CD4-positive, CD25-positive, alpha-beta regulatory T cell (primary cell): ENCODE data around the gene C6orf89. TPM values are rescaled to one million over a fixed set of nuclear protein-coding genes. Genes with fewer than 3 reads are reported as not detected.

Experiments
- ATAC-seq, 2 donors: fragments of 150-1000 bp; cut with Tn5 transposase; one replicate each; pipeline ENCODE4 v1.10.0; 2021; ENCODE audit warnings: low read depth in 2 of 2, moderate number of reproducible peaks in 2 of 2, moderate library complexity in 1 of 2
- DNase-seq, 3 donors: peaks; one replicate each; pipeline versions ENCODE4 v3.0.0 to v3.0.0-alpha.2; 2012 to 2022; ENCODE audit warnings: mixed read lengths in 1 of 3
- H3K27ac ChIP-seq: one replicate; pipeline ENCODE4 v1.7.0; 2013; ENCODE audit warnings: mild to moderate bottlenecking, low read length; ENCODE audit not compliant: insufficient read depth, poor library complexity, severe bottlenecking
- H3K27me3 ChIP-seq: one replicate; pipeline ENCODE4 v1.7.0; 2013; ENCODE audit warnings: low read length; ENCODE audit not compliant: control insufficient read depth, insufficient read depth
- H3K36me3 ChIP-seq: one replicate; pipeline ENCODE4 v1.7.0; 2013; ENCODE audit warnings: mild to moderate bottlenecking, low read length, moderate library complexity; ENCODE audit not compliant: control insufficient read depth, insufficient read depth
- H3K4me1 ChIP-seq: 2 replicates; pipeline ENCODE4 v1.7.0; 2013; ENCODE audit warnings: mild to moderate bottlenecking, low read length; ENCODE audit not compliant: insufficient read depth, control insufficient read depth, poor library complexity, severe bottlenecking
- H3K4me3 ChIP-seq: one replicate; pipeline ENCODE4 v1.7.0; 2013; ENCODE audit warnings: low read depth, mild to moderate bottlenecking, low read length, moderate library complexity
- H3K9me3 ChIP-seq, 2 experiments: 1 replicate in 1 of 2; 2 replicates in 1 of 2; pipeline ENCODE4 v1.7.0; 2013; ENCODE audit warnings: low read length in 2 of 2, mild to moderate bottlenecking in 1 of 2, moderate library complexity in 1 of 2; ENCODE audit not compliant: control insufficient read depth in 2 of 2
- H3K27ac Mint-ChIP-seq, 3 donors: one replicate each; pipeline ENCODE4 v1.8.0; 2020 to 2022; ENCODE audit warnings: mild to moderate bottlenecking in 3 of 3, mixed read lengths in 3 of 3, moderate library complexity in 2 of 3
- H3K27me3 Mint-ChIP-seq: one replicate; pipeline ENCODE4 v1.8.0; 2022; ENCODE audit warnings: mild to moderate bottlenecking, mixed read lengths
- H3K36me3 Mint-ChIP-seq: one replicate; pipeline ENCODE4 v1.8.0; 2020; ENCODE audit warnings: mixed read lengths
- H3K4me1 Mint-ChIP-seq, 4 donors: one replicate each; pipeline ENCODE4 v1.8.0; 2020 to 2022; ENCODE audit warnings: mixed read lengths in 4 of 4, mild to moderate bottlenecking in 1 of 4
- H3K4me3 Mint-ChIP-seq, 4 donors: one replicate each; pipeline ENCODE4 v1.8.0; 2020 to 2022; ENCODE audit warnings: mild to moderate bottlenecking in 4 of 4, mixed read lengths in 4 of 4, moderate library complexity in 3 of 4
- H3K9me3 Mint-ChIP-seq, 7 donors: one replicate each; pipeline ENCODE4 v1.8.0; 2020 to 2022; ENCODE audit warnings: mixed read lengths in 7 of 7, mild to moderate bottlenecking in 3 of 7, moderate library complexity in 2 of 7
- polyA plus RNA-seq, 4 donors: library from polyadenylated mRNA; unstranded; fragments of 300-500 nt; fragmentation: Illumina TruSeq; gene quantifications; one replicate each; pipeline ENCODE4 v1.2.3, GENCODE V29; 2021
- total RNA-seq: library from RNA; stranded (reverse); gene quantifications from one replicate; pipeline ENCODE4 v1.2.3, GENCODE V29; 2022

Gene C6orf89
- total and polyA plus RNA-seq, 5 donors from 2014 or later, result 33.8 to 49.1 (median 42.8) TPM

GRCh38 chr6:36865835-36866234 lies 19.9 kb upstream of the C6orf89 start:
- Histone ChIP-seq H3K27me3 (no peaks in the 10 kb centered on the region), H3K4me3 (peak overlapping the region; percentile 41), H3K36me3 (peaks cover 25% of the 10 kb centered on the region), H3K27ac (peak overlapping the region; percentile 51), H3K4me1 (peaks cover 23% of the 10 kb centered on the region), H3K9me3 (no peaks in the 10 kb centered on the region)
- Mint-ChIP-seq H3K4me1 (peaks cover 24 to 67% (median 59%) of the 10 kb centered on the region in 4 donors), H3K27ac (peak overlapping the region; percentile 62 to 92 (median 88)), H3K36me3 (peaks cover 52% of the 10 kb centered on the region), H3K27me3 (no peaks in the 10 kb centered on the region), H3K9me3 (no peaks in the 10 kb centered on the region), H3K4me3 (peak overlapping the region; percentile 60 to 82 (median 64))
- DNase-seq (peak in 2 of 3 donors; percentile 51 to 76), ATAC-seq (peak; percentile 94 to 98)

- Mint-ChIP-seq H3K9me3 (no peaks in the 10 kb centered on the region), H3K4me1 (peaks cover 23 to 75% (median 62%) of the 10 kb centered on the region in 4 donors), H3K4me3 (peak overlapping the region in 2 of 4 donors; percentile 41 to 64), H3K36me3 (peaks cover 56% of the 10 kb centered on the region), H3K27me3 (no peaks in the 10 kb centered on the region), H3K27ac (peak overlapping the region in 2 of 3 donors; percentile 26 to 92)
- Histone ChIP-seq H3K27me3 (no peaks in the 10 kb centered on the region), H3K27ac (no peak overlapping the region), H3K4me1 (peaks cover 23% of the 10 kb centered on the region), H3K9me3 (no peaks in the 10 kb centered on the region), H3K36me3 (peaks cover 27% of the 10 kb centered on the region), H3K4me3 (no peak overlapping the region)
- ATAC-seq, result no peak
- DNase-seq, result no peak
Measured at GRCh38 chr6:36867471-36868224, 18.1 kb upstream of the C6orf89 start.

- H3K27me3 Mint-ChIP-seq, result peaks cover 5% of the 10 kb centered on the region
- no peak overlapping the region for H3K27ac ChIP-seq
- peaks cover 31% of the 10 kb centered on the region for H3K36me3 Mint-ChIP-seq
- peaks cover 25 to 69% (median 50%) of the 10 kb centered on the region in 4 donors for H3K4me1 Mint-ChIP-seq
- H3K4me1 ChIP-seq, result peaks cover 19% of the 10 kb centered on the region
- H3K4me3 ChIP-seq, result no peak overlapping the region
- H3K36me3 ChIP-seq, result peaks cover 18% of the 10 kb centered on the region
- no peaks in the 10 kb centered on the region for H3K27me3 ChIP-seq
- DNase-seq (no peak), ATAC-seq (no peak)
- H3K9me3 Mint-ChIP-seq, result no peaks in the 10 kb centered on the region
- no peaks in the 10 kb centered on the region for H3K9me3 ChIP-seq
- peak overlapping the region in 1 of 4 donors; percentile 65 for H3K4me3 Mint-ChIP-seq
- no peak overlapping the region for H3K27ac Mint-ChIP-seq
Measured at GRCh38 chr6:36871686-36872085, 14.1 kb upstream of the C6orf89 start.

GRCh38 chr6:36873115-36873514 lies 12.6 kb upstream of the C6orf89 start:
- H3K4me1 Mint-ChIP-seq, result peaks cover 19 to 54% (median 39%) of the 10 kb centered on the region in 4 donors
- H3K27ac Mint-ChIP-seq, result peak overlapping the region in 1 of 3 donors; percentile 98

GRCh38 chr6:36873612-36874442 lies 11.9 kb upstream of the C6orf89 start:
- Mint-ChIP-seq H3K27me3 (peaks cover 14% of the 10 kb centered on the region), H3K27ac (peak overlapping the region; percentile 83 to 100 (median 98)), H3K36me3 (peaks cover 18% of the 10 kb centered on the region), H3K4me1 (peaks cover 17 to 51% (median 35%) of the 10 kb centered on the region in 4 donors), H3K9me3 (no peaks in the 10 kb centered on the region), H3K4me3 (peak overlapping the region; percentile 91 to 99 (median 96))
- DNase-seq (peak in 1 of 3 donors; percentile 46), ATAC-seq (no peak)
- H3K27ac ChIP-seq, result peak overlapping the region; percentile 75
- peaks cover 14% of the 10 kb centered on the region for H3K4me1 ChIP-seq
- peaks cover 16% of the 10 kb centered on the region for H3K36me3 ChIP-seq
- H3K4me3 ChIP-seq, result peak overlapping the region; percentile 99
- H3K27me3 ChIP-seq, result no peaks in the 10 kb centered on the region
- no peaks in the 10 kb centered on the region for H3K9me3 ChIP-seq

More at GRCh38 chr6:36873115-36873514, 12.6 kb upstream of the C6orf89 start:
- Mint-ChIP-seq H3K36me3 (peaks cover 20% of the 10 kb centered on the region), H3K27me3 (peaks cover 9% of the 10 kb centered on the region), H3K4me3 (peak overlapping the region; percentile 91 to 99 (median 96)), H3K9me3 (no peaks in the 10 kb centered on the region)
- Histone ChIP-seq H3K4me1 (peaks cover 14% of the 10 kb centered on the region), H3K9me3 (no peaks in the 10 kb centered on the region), H3K27ac (no peak overlapping the region), H3K4me3 (peak overlapping the region; percentile 99), H3K27me3 (no peaks in the 10 kb centered on the region), H3K36me3 (peaks cover 16% of the 10 kb centered on the region)
- DNase-seq (no peak), ATAC-seq (no peak)

- Histone ChIP-seq H3K27me3 (no peaks in the 10 kb centered on the region), H3K4me1 (peaks cover 14% of the 10 kb centered on the region), H3K9me3 (no peaks in the 10 kb centered on the region), H3K27ac (peak within 1 kb of the TSS; percentile 75), H3K36me3 (peaks cover 11% of the 10 kb centered on the region), H3K4me3 (peak within 1 kb of the TSS; percentile 99)
- H3K27me3 Mint-ChIP-seq, result peaks cover 14% of the 10 kb centered on the region
- H3K36me3 Mint-ChIP-seq, result peaks cover 18% of the 10 kb centered on the region
- peaks cover 17 to 48% (median 35%) of the 10 kb centered on the region in 4 donors for H3K4me1 Mint-ChIP-seq
- peak within 1 kb of the TSS; percentile 98 to 100 (median 99) for H3K27ac Mint-ChIP-seq
- DNase-seq, result peak; percentile 81 to 93 (median 92)
- peak; percentile 91 for ATAC-seq
- no peaks in the 10 kb centered on the region for H3K9me3 Mint-ChIP-seq
- H3K4me3 Mint-ChIP-seq, result peak within 1 kb of the TSS; percentile 95 to 99 (median 96)
Measured at GRCh38 chr6:36874443-36875249, 11.1 kb upstream of the C6orf89 start, which contains the start of gene PPIL1. TSS of gene PPIL1 (minus strand) at chr6:36874803. CDS start at chr6:36874772, 31 bp downstream.

GRCh38 chr6:36875250-36875633 lies 10.5 kb upstream of the C6orf89 start:
- peak overlapping the region; percentile 98 to 100 (median 99) for H3K27ac Mint-ChIP-seq
- peak overlapping the region; percentile 75 for H3K27ac ChIP-seq
- H3K36me3 Mint-ChIP-seq, result peaks cover 13% of the 10 kb centered on the region
- H3K27me3 ChIP-seq, result no peaks in the 10 kb centered on the region
- ATAC-seq, result no peak
- H3K27me3 Mint-ChIP-seq, result peaks cover 14% of the 10 kb centered on the region
- H3K4me1 Mint-ChIP-seq, result peaks cover 17 to 46% (median 31%) of the 10 kb centered on the region in 4 donors
- peak overlapping the region; percentile 99 for H3K4me3 ChIP-seq
- peaks cover 6% of the 10 kb centered on the region for H3K36me3 ChIP-seq
- H3K9me3 ChIP-seq, result no peaks in the 10 kb centered on the region
- H3K9me3 Mint-ChIP-seq, result no peaks in the 10 kb centered on the region
- H3K4me1 ChIP-seq, result peaks cover 14% of the 10 kb centered on the region
- no peak for DNase-seq
- H3K4me3 Mint-ChIP-seq, result peak overlapping the region; percentile 95 to 99 (median 96)
